Measurements from ENCODE around the gene TAPBPL. TPM values are rescaled to one million over a fixed set of nuclear protein-coding genes. Genes with fewer than 3 reads are reported as not detected.
"Not testable (repeated sequence)": the region's sequence is repeated elsewhere in the genome, so short reads cannot be mapped to it uniquely, and the experiment has no call there.

Gene TAPBPL
- total and polyA plus RNA-seq, 2 of the 4 experiments (the other 2 are of a cell fraction) = 3.4 to 12.1 TPM

DNA sequence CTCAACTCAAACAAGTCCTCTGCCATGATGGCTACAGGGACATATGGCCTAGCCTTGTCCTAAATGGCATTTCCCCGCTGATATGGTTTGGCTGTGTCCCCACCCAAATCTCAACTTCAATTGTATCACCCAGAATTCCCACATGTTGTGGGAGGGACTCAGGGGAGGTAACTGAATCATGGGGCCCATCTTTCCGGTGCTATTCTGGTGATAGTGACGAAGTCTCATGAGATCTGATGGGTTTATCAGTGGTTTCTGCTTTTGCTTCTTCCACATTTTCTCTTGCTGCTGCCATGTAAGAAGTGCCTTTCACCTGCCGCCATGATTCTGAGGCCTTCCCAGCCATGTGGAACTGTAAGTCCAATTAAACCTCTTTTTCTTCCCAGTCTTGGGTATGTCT lies 14.9 kb downstream of the TAPBPL start:
- H3K27ac ChIP-seq (ENCODE audit: insufficient read depth, low read length); ATAC-seq (ENCODE audit: low read depth); H4K8ac ChIP-seq (ENCODE audit: low read depth in 2 of 2, low read length in 2 of 2); H3K4me2 ChIP-seq (ENCODE audit: low read depth, low read length); H3K27me3 ChIP-seq (ENCODE audit: control insufficient read depth, insufficient read depth, low read length); H3K4me3 ChIP-seq (ENCODE audit: insufficient read depth, low read depth, low read length); BruUV-seq (replicated peaks); H3K14ac ChIP-seq (replicated peaks; ENCODE audit: low read depth, low read length); H3K4me1 ChIP-seq (ENCODE audit: control insufficient read depth, insufficient read depth, low read length); DNase-seq; H3K9ac ChIP-seq (ENCODE audit: low read depth, low read length); CTCF ChIA-PET; H2BK15ac ChIP-seq (ENCODE audit: low read depth, low read length); H2BK120ac ChIP-seq (ENCODE audit: low read depth, low read length); H3K23ac ChIP-seq (ENCODE audit: low read depth, low read length); H2BK5ac ChIP-seq (ENCODE audit: low read depth, low read length, poor library complexity, severe bottlenecking); POLR2A ChIA-PET (ENCODE audit: unreplicated experiment); H2AK9ac ChIP-seq (replicated peaks; ENCODE audit: low read depth, low read length, poor library complexity); H2AFZ ChIP-seq (replicated peaks; ENCODE audit: low read length, poor library complexity); H2AK5ac ChIP-seq (ENCODE audit: low read depth, low read length); H3K4ac ChIP-seq (ENCODE audit: low read depth, low read length); dilution Hi-C loops (cut with HindIII; ENCODE audit: low sequenced_read_pairs, unreplicated experiment); H2BK20ac ChIP-seq (ENCODE audit: low read depth, low read length); H3K9me1 ChIP-seq (ENCODE audit: insufficient read depth, low read length); H4K91ac ChIP-seq (ENCODE audit: insufficient read depth, low read depth, low read length); H3K9me3 ChIP-seq (ENCODE audit: control insufficient read depth, insufficient read depth, low read length); H4K5ac ChIP-seq (ENCODE audit: low read depth, low read length); H3K18ac ChIP-seq (ENCODE audit: low read depth, low read length); H3K56ac ChIP-seq (ENCODE audit: extremely low read depth, insufficient read depth, low read length): not testable (repeated sequence)
- WGBS, 2 experiments (ENCODE audit: extremely low coverage in 2 of 2, insufficient read length in 1 of 2) = no CpG with 5 or more reads among the region's 4 CpGs
- Histone ChIP-seq H4K20me1 (ENCODE audit: insufficient read depth, low read length) (peaks cover 17% of the 10 kb centered on the region), H3K36me3 (ENCODE audit: control insufficient read depth, insufficient read depth, low read length) (peaks cover 37% of the 10 kb centered on the region), H3K79me1 (ENCODE audit: low read depth in 1 of 2, low read length in 2 of 2) (peaks cover 16 to 45% of the 10 kb centered on the region in 2 experiments)
- intact Hi-C loops (cut with micrococcal nuclease) = loop anchor here (5.0 kb wide), 1 partner anchor 269 kb away; no protein-coding TSS in a partner anchor
- in situ Hi-C loops (cut with MboI; ENCODE audit: low sequenced_read_pairs) = loop anchor here (25.0 kb wide), 1 partner anchor 279 kb away; no protein-coding TSS in a partner anchor

DNA sequence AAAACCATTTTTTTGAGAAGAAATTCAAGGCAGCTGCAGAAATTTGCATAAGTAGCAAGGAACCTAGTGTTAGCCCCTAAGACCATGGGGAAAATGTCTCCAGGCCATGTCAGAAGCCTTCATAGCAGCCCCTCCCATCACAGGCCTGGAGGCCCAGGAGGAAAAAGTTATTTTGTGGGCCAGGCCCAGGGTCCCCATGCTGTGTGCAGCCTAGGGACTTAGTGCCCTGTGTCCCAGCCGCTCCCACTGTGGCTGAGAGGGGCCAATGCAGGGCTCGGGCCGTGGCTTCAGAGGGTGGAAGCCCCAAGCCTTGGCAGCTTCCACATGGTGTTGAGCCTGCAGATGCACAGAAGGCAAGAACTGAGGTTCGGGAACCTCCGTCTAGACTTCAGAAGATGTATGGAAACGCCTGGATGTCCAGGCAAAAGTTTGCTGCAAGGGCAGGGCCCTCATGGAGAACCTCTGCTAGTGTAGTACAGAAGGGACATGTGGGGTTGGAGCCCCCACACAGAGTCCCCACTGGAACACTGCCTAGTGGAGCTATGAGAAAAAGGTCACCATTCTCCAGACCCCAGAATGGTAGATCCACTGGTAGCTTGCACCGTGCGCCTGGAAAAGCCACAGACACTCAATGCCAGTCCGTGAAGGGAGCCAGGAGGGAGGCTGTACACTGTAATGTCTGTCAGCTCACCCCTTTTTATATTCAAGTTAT lies 15.9 kb downstream of the TAPBPL start:
- POLR2A ChIA-PET (ENCODE audit: unreplicated experiment) = interaction anchor here (0.6 to 1.0 kb wide), 2 partner anchors 68 to 133 kb away, joined by 3 to 4 read pairs; no protein-coding TSS in a partner anchor
- H4K5ac ChIP-seq (ENCODE audit: low read depth, low read length); H2AFZ ChIP-seq (replicated peaks; ENCODE audit: low read length, poor library complexity); H3K56ac ChIP-seq (ENCODE audit: extremely low read depth, insufficient read depth, low read length); H4K91ac ChIP-seq (ENCODE audit: insufficient read depth, low read depth, low read length); H3K27me3 ChIP-seq (ENCODE audit: control insufficient read depth, insufficient read depth, low read length); H3K9me1 ChIP-seq (ENCODE audit: insufficient read depth, low read length); H2AK9ac ChIP-seq (replicated peaks; ENCODE audit: low read depth, low read length, poor library complexity); BruUV-seq (replicated peaks); ATAC-seq (ENCODE audit: low read depth); H2BK15ac ChIP-seq (ENCODE audit: low read depth, low read length); H2BK5ac ChIP-seq (ENCODE audit: low read depth, low read length, poor library complexity, severe bottlenecking); H3K4me2 ChIP-seq (ENCODE audit: low read depth, low read length); H3K27ac ChIP-seq (ENCODE audit: insufficient read depth, low read length); H3K4me3 ChIP-seq (ENCODE audit: insufficient read depth, low read depth, low read length); H3K14ac ChIP-seq (replicated peaks; ENCODE audit: low read depth, low read length); H3K4me1 ChIP-seq (ENCODE audit: control insufficient read depth, insufficient read depth, low read length); dilution Hi-C loops (cut with HindIII; ENCODE audit: low sequenced_read_pairs, unreplicated experiment); H3K4ac ChIP-seq (ENCODE audit: low read depth, low read length); H3K18ac ChIP-seq (ENCODE audit: low read depth, low read length); H2AK5ac ChIP-seq (ENCODE audit: low read depth, low read length); H3K23ac ChIP-seq (ENCODE audit: low read depth, low read length); H4K8ac ChIP-seq (ENCODE audit: low read depth in 2 of 2, low read length in 2 of 2); H3K9me3 ChIP-seq (ENCODE audit: control insufficient read depth, insufficient read depth, low read length); H3K9ac ChIP-seq (ENCODE audit: low read depth, low read length); H2BK20ac ChIP-seq (ENCODE audit: low read depth, low read length); DNase-seq; H2BK120ac ChIP-seq (ENCODE audit: low read depth, low read length): not testable (repeated sequence)
- in situ Hi-C loops (cut with MboI; ENCODE audit: low sequenced_read_pairs) = loop anchor here (25.0 kb wide), 1 partner anchor 280 kb away; no protein-coding TSS in a partner anchor
- CTCF ChIA-PET = interaction anchor here (0.6 kb wide), 1 partner anchor 32 kb away, joined by 3 read pairs; no protein-coding TSS in a partner anchor
- WGBS, 2 experiments (ENCODE audit: extremely low coverage in 2 of 2, insufficient read length in 1 of 2) = 100% methylated on average over 3 of the region's 9 CpGs; no CpG with 5 or more reads in 1 of the 2 experiments
- Histone ChIP-seq H3K79me1 (ENCODE audit: low read depth in 1 of 2, low read length in 2 of 2) (peaks cover 16 to 45% of the 10 kb centered on the region in 2 experiments), H4K20me1 (ENCODE audit: insufficient read depth, low read length) (peaks cover 17% of the 10 kb centered on the region), H3K36me3 (ENCODE audit: control insufficient read depth, insufficient read depth, low read length) (peaks cover 27% of the 10 kb centered on the region)
- intact Hi-C loops (cut with micrococcal nuclease) = loop anchor here (5.0 kb wide), 1 partner anchor 270 kb away; no protein-coding TSS in a partner anchor
